PC-3 (cell line): Measurements from ENCODE around the gene PIKFYVE. TPM values are rescaled to one million over a fixed set of nuclear protein-coding genes. Genes with fewer than 3 reads are reported as not detected.

Experiments used
- ATAC-seq: fragments of 200-7000 bp; cut with Tn5 transposase; 2 replicates; pipeline ENCODE4 v1.9.1; 2020; ENCODE audit warnings: mild to moderate bottlenecking, moderate library complexity
- BruUV-seq: library from RNA; stranded (reverse); fragments of 400-500 nt; replicated peaks from 2 replicates; lab custom pipeline; 2021; lab: Mats Ljungman, UMichigan
- CTCF ChIA-PET: fragments of 300-600 bp; sonication (Branson Sonifier 250); formaldehyde crosslinking; loops from one replicate; lab custom pipeline; 2022; ENCODE audit warnings: antibody characterized with exemption; lab: Charles Lee
- POLR2A ChIA-PET: fragments of 300-600 bp; sonication (Branson Sonifier 250); formaldehyde crosslinking; loops from one replicate; lab custom pipeline; 2022; ENCODE audit warnings: antibody characterized with exemption; ENCODE audit not compliant: unreplicated experiment; lab: Charles Lee
- DNase-seq: peaks from one replicate; pipeline ENCODE4 v3.0.0-alpha.2; 2015
- H2AFZ ChIP-seq: fragments of 300-600 bp; sonication (generic); 2 replicates; pipeline ENCODE4 v1.6.0; 2016; ENCODE audit warnings: antibody characterized with exemption, low read length
- H3F3A ChIP-seq: fragments of 300-600 bp; sonication (generic); one replicate; pipeline ENCODE4 v1.6.0; 2017; ENCODE audit warnings: antibody characterized with exemption, low read length, control low read depth, mild to moderate bottlenecking; ENCODE audit not compliant: unreplicated experiment
- H3K27ac ChIP-seq: fragments of 300-600 bp; sonication (generic); 2 replicates; pipeline ENCODE4 v1.5.1; 2016; ENCODE audit warnings: mild to moderate bottlenecking, low read length
- H3K27me3 ChIP-seq: fragments of 300-600 bp; sonication (generic); 2 replicates; pipeline ENCODE4 v1.6.1; 2016; ENCODE audit warnings: low read length, mixed read lengths
- H3K36me3 ChIP-seq: fragments of 300-600 bp; sonication (generic); 2 replicates; pipeline ENCODE4 v1.6.1; 2016; ENCODE audit warnings: low read depth, mixed run types, low read length, mixed read lengths
- H3K4me1 ChIP-seq: fragments of 300-600 bp; sonication (generic); 2 replicates; pipeline ENCODE4 v1.5.1; 2016; ENCODE audit warnings: low read length; ENCODE audit not compliant: insufficient read depth
- H3K4me2 ChIP-seq: fragments of 300-600 bp; sonication (generic); 2 replicates; pipeline ENCODE4 v1.6.0; 2016; ENCODE audit warnings: low read length
- H3K4me3 ChIP-seq: fragments of 300-600 bp; sonication (generic); 2 replicates; pipeline ENCODE4 v1.5.1; 2016; ENCODE audit warnings: mild to moderate bottlenecking, low read length, mixed read lengths
- H3K79me2 ChIP-seq: fragments of 300-600 bp; sonication (generic); 2 replicates; pipeline ENCODE4 v1.6.1; 2017; ENCODE audit warnings: low read length, mixed read lengths
- H3K9ac ChIP-seq: fragments of 300-600 bp; sonication (generic); 2 replicates; pipeline ENCODE4 v1.6.0; 2016; ENCODE audit warnings: mild to moderate bottlenecking, low read length
- H3K9me2 ChIP-seq: fragments of 300-600 bp; sonication (generic); replicated peaks from 2 replicates; pipeline ENCODE4 v1.6.1; 2016; ENCODE audit warnings: mixed run types, low read length, mixed read lengths
- H3K9me3 ChIP-seq: fragments of 300-600 bp; sonication (generic); 2 replicates; pipeline ENCODE4 v1.6.1; 2016; ENCODE audit warnings: low read length, mixed read lengths
- H4K20me1 ChIP-seq: fragments of 300-600 bp; sonication (generic); 2 replicates; pipeline ENCODE4 v1.6.1; 2016; ENCODE audit warnings: low read length, mixed read lengths
- EZH2 ChIP-seq: fragments of 300-600 bp; sonication (generic); IDR thresholded peaks from one replicate; pipeline ENCODE4 v1.6.1; 2017; ENCODE audit warnings: antibody characterized with exemption, mild to moderate bottlenecking, low read length; ENCODE audit not compliant: unreplicated experiment
- EZH2phosphoT487 ChIP-seq: fragments of 300-600 bp; sonication (generic); IDR thresholded peaks from 2 replicates; pipeline ENCODE4 v1.6.1; 2018; ENCODE audit warnings: mild to moderate bottlenecking, antibody characterized with exemption, low read length, borderline replicate concordance
- intact Hi-C: fragments of 100-400 bp; cut with micrococcal nuclease; formaldehyde crosslinking; loops from 2 replicates; pipeline ENCODE4 v1.9.0; 2023
- total RNA-seq: library from RNA; depleted of rRNA; stranded (reverse); fragments of >200 nt; gene quantifications from 2 replicates; pipeline ENCODE4 v1.2.3, GENCODE V29; 2014
- TF ChIP-seq, protein P1 (sequence below): fragments of 300-600 bp; sonication (generic); conservative IDR thresholded peaks from 2 replicates; pipeline ENCODE4 v1.5.1; 2017; ENCODE audit warnings: antibody characterized with exemption, low read depth, mild to moderate bottlenecking, low read length

PIKFYVE gene
- total RNA-seq, 1 experiment from 2014 or later, result 18.8 TPM

DNA sequence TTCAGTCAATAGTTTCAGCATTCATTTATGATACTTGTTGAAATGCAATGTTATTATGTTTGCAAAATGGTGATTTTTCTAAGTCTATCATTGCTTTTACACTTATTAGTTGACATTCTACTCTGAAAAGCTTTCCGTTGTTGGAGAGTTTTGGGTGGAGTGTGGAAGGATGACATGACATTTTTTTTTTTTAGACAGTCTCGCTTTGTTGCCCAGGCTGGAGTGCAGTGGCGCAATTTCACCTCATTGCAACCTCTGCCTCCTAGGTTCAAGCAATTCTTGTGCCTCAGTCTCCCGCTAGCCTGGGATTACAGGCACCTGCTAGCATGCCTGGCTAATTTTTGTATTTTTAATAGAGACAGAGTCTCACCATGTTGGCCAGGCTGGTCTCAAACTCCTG, 29.8 kb downstream of the PIKFYVE start:
- Histone ChIP-seq H3K9ac (no peak overlapping the region), H3K36me3 (peaks cover 12% of the 10 kb centered on the region; the same call in 1 of the 2 replicates), H3F3A (no peaks in the 10 kb centered on the region), H3K79me2 (0 out of 2 replicates have a peak, but pooled peaks cover 4% of the 10 kb centered on the region), H3K9me3 (no peaks in the 10 kb centered on the region), H4K20me1 (no peaks in the 10 kb centered on the region), H3K4me1 (no peaks in the 10 kb centered on the region), H3K27ac (no peak overlapping the region), H2AFZ (no peak overlapping the region), H3K9me2 (no peaks in the 10 kb centered on the region), H3K4me3 (no peak overlapping the region), H3K4me2 (no peak overlapping the region), H3K27me3 (no peaks in the 10 kb centered on the region)
- POLR2A ChIA-PET, result no interaction called here
- DNase-seq (no peak), ATAC-seq (no peak)
- no TSS peak for BruUV-seq
- TF ChIP-seq EZH2phosphoT487 (no peak), EZH2 (no peak)
- TF ChIP-seq, protein P1, sequence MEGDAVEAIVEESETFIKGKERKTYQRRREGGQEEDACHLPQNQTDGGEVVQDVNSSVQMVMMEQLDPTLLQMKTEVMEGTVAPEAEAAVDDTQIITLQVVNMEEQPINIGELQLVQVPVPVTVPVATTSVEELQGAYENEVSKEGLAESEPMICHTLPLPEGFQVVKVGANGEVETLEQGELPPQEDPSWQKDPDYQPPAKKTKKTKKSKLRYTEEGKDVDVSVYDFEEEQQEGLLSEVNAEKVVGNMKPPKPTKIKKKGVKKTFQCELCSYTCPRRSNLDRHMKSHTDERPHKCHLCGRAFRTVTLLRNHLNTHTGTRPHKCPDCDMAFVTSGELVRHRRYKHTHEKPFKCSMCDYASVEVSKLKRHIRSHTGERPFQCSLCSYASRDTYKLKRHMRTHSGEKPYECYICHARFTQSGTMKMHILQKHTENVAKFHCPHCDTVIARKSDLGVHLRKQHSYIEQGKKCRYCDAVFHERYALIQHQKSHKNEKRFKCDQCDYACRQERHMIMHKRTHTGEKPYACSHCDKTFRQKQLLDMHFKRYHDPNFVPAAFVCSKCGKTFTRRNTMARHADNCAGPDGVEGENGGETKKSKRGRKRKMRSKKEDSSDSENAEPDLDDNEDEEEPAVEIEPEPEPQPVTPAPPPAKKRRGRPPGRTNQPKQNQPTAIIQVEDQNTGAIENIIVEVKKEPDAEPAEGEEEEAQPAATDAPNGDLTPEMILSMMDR, result no peak
- intact Hi-C loops, result no loop called here
- CTCF ChIA-PET, result no interaction called here

- no peak for TF ChIP-seq EZH2phosphoT487
- TF ChIP-seq EZH2, result no peak
- TF ChIP-seq, protein P1, result no peak
- ChIA-PET POLR2A (no interaction called here), CTCF (no interaction called here)
- Histone ChIP-seq H3K9ac (no peak overlapping the region), H3K4me2 (no peak overlapping the region), H3K79me2 (0 out of 2 replicates have a peak, but pooled peaks cover 4% of the 10 kb centered on the region), H2AFZ (no peak overlapping the region), H3K4me3 (no peak overlapping the region), H3F3A (no peaks in the 10 kb centered on the region), H3K36me3 (peaks cover 15% of the 10 kb centered on the region; the same call in 1 of the 2 replicates), H3K4me1 (no peaks in the 10 kb centered on the region), H3K27ac (no peak overlapping the region), H3K9me3 (no peaks in the 10 kb centered on the region), H3K27me3 (no peaks in the 10 kb centered on the region), H3K9me2 (no peaks in the 10 kb centered on the region), H4K20me1 (no peaks in the 10 kb centered on the region)
- DNase-seq (no peak), ATAC-seq (no peak)
- no TSS peak for BruUV-seq
- intact Hi-C loops, result no loop called here
Measured at GRCh38 chr2:208296610-208297009, 30.6 kb downstream of the PIKFYVE start.

DNA sequence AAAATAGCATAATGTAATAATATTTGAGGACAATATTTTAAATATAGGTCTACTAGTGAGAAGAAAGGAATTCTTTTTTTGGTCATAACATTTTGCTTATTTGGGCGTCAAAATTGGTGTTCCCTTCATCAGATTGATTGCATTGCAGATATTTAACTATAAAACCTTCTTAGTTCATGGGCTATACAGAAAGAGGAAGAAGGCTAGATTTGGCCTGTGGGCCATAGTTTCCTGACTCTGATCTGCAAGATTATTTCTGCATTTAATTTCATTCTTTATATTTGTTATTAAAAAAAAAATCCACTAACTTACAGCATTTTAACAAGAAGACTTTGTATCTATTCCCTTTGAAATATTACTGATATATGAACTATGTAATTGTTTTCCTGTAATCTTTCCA, 31.9 kb downstream of the PIKFYVE start:
- Histone ChIP-seq H3K79me2 (no peaks in the 10 kb centered on the region), H2AFZ (no peak overlapping the region), H3K4me2 (no peak overlapping the region), H3K9ac (no peak overlapping the region), H3K4me3 (no peak overlapping the region), H3K27me3 (no peaks in the 10 kb centered on the region), H3K9me2 (no peaks in the 10 kb centered on the region), H4K20me1 (no peaks in the 10 kb centered on the region), H3F3A (no peaks in the 10 kb centered on the region), H3K36me3 (peaks cover 20% of the 10 kb centered on the region; the same call in 1 of the 2 replicates), H3K27ac (no peak overlapping the region), H3K9me3 (no peaks in the 10 kb centered on the region), H3K4me1 (no peaks in the 10 kb centered on the region)
- TF ChIP-seq, protein P1, result no peak
- TF ChIP-seq EZH2phosphoT487, result no peak
- no peak for TF ChIP-seq EZH2
- no peak for DNase-seq
- ChIA-PET POLR2A (no interaction called here), CTCF (no interaction called here)
- ATAC-seq, result no peak
- intact Hi-C loops, result no loop called here
- BruUV-seq, result no TSS peak
